Measurements from ENCODE around the gene ZNF804A. TPM values are rescaled to one million over a fixed set of nuclear protein-coding genes. Genes with fewer than 3 reads are reported as not detected.

ZNF804A gene
- total and polyA plus RNA-seq, 8 donors, result 0.03 to 3.7 (median 0.33) TPM; not detected in 2

DNA sequence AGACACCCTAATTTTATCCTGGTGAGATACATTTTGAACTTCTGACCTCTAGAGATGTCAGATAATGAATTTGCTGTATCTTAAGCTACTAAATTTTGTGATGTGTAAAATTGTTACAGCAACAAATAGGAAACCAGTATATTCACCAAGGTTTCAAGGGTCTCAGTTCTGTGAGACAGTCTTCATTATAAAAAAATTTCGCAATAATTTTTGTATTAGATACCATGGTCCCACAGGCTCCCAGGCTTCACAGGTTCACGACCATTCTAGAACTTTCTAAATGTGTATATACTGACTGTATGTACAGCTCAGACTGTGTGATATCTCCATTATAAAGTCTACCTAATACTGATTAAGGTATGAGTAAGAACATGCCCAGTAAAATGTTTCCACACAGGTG, 181.4 kb downstream of the ZNF804A start:
- no peak for DNase-seq
- 75 to 89% (median 84%) methylated on average over 2 of the region's 2 CpGs for WGBS, 5 donors
- H3K27me3 ChIP-seq, result no peaks in the 10 kb centered on the region
- H3K9me3 ChIP-seq, result no peaks in the 10 kb centered on the region
- H3K36me3 ChIP-seq, result no peaks in the 10 kb centered on the region
- intact Hi-C loops (cut with DNase I; ENCODE audit: low total_unique reads), result no loop called here
- no peak overlapping the region for H3K27ac ChIP-seq
- no peak overlapping the region for H3K4me3 ChIP-seq
- no peaks in the 10 kb centered on the region for H3K4me1 ChIP-seq
- no peak for TF ChIP-seq POLR2AphosphoS5 (IDR thresholded peaks at IDR 0.05)
- no peak for TF ChIP-seq EP300 (IDR thresholded peaks at IDR 0.05)
- TF ChIP-seq CTCF (IDR thresholded peaks at IDR 0.05), result no peak
- no peak for TF ChIP-seq POLR2A (IDR thresholded peaks at IDR 0.05)

- no peak overlapping the region for H3K27ac ChIP-seq
- H3K4me3 ChIP-seq, result no peak overlapping the region
- DNase-seq, result no peak
- intact Hi-C loops (cut with DNase I; ENCODE audit: low total_unique reads), result no loop called here
- no peaks in the 10 kb centered on the region for H3K9me3 ChIP-seq
- 42 to 59% (median 48%) methylated on average over 1 of the region's 1 CpG for WGBS, 5 donors
- H3K4me1 ChIP-seq, result no peaks in the 10 kb centered on the region
- no peaks in the 10 kb centered on the region for H3K36me3 ChIP-seq
- no peaks in the 10 kb centered on the region for H3K27me3 ChIP-seq
- TF ChIP-seq CTCF (IDR thresholded peaks at IDR 0.05), result no peak
- no peak for TF ChIP-seq POLR2A (IDR thresholded peaks at IDR 0.05)
- no peak for TF ChIP-seq EP300 (IDR thresholded peaks at IDR 0.05)
- TF ChIP-seq POLR2AphosphoS5 (IDR thresholded peaks at IDR 0.05), result no peak
Observed at GRCh38 chr2:184780384-184780783, 182.1 kb downstream of the ZNF804A start.

DNA sequence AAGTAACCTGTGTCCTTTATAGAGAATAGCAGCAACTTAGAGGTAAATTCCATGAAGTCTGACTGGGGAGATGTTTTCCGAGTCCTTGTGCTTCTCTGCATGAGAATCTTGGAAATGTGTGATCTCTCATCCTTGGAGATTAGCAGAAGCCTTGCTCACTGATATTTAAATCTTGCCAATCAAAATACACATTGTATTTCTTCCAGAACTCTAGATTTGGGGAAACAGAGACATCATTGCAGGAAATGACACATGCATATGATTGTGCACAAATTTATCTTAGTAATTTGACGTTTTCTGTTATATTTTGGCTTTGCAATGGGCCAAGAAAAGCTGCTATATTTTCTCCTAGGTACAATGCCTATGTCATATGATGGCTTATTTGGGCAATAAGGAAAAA, 182.6 kb downstream of the ZNF804A start:
- intact Hi-C loops (cut with DNase I; ENCODE audit: low total_unique reads), result no loop called here
- H3K36me3 ChIP-seq, result no peaks in the 10 kb centered on the region
- WGBS, 5 donors, result 51 to 80% (median 69%) methylated on average over 2 of the region's 2 CpGs

GRCh38 chr2:184783576-184783975, 185.2 kb downstream of the ZNF804A start:
- H3K4me3 ChIP-seq, result no peak overlapping the region
- no peak overlapping the region for H3K27ac ChIP-seq
- no peaks in the 10 kb centered on the region for H3K27me3 ChIP-seq
- no peaks in the 10 kb centered on the region for H3K36me3 ChIP-seq
- TF ChIP-seq POLR2AphosphoS5 (IDR thresholded peaks at IDR 0.05) (no peak), EP300 (IDR thresholded peaks at IDR 0.05) (no peak), POLR2A (IDR thresholded peaks at IDR 0.05) (no peak), CTCF (IDR thresholded peaks at IDR 0.05) (no peak)
- intact Hi-C loops (cut with DNase I; ENCODE audit: low total_unique reads), result no loop called here
- DNase-seq, result no peak
- WGBS, 5 donors, result 53 to 73% (median 57%) methylated on average over 3 of the region's 3 CpGs
- no peaks in the 10 kb centered on the region for H3K9me3 ChIP-seq
- no peaks in the 10 kb centered on the region for H3K4me1 ChIP-seq

More for the DNA sequence above, 182.6 kb downstream of the ZNF804A start:
- Histone ChIP-seq H3K4me1 (no peaks in the 10 kb centered on the region), H3K9me3 (no peaks in the 10 kb centered on the region), H3K4me3 (no peak overlapping the region), H3K27me3 (no peaks in the 10 kb centered on the region), H3K27ac (no peak overlapping the region)
- no peak for DNase-seq
- no peak for TF ChIP-seq POLR2AphosphoS5 (IDR thresholded peaks at IDR 0.05)
- TF ChIP-seq EP300 (IDR thresholded peaks at IDR 0.05), result no peak

DNA sequence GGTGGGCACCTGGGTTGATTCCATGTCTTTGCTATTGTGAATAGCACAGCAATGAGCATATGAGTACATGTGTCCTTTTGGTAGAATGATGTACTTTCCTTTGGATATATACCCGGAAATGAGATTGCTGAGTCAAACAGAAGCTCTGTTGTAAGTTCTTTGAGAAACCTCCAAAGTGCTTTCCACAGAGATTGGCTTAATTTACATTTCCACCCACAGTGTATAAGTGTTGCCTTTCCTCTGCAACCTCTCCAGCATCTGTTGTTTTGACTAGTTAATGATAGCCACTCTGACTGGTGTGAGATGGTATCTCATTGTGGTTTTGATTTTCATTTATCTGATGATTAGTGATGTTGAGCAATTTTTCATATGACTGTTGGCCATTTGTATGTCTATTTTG, 194.8 kb downstream of the ZNF804A start:
- TF ChIP-seq POLR2A (IDR thresholded peaks at IDR 0.05), result no peak
- TF ChIP-seq EP300 (IDR thresholded peaks at IDR 0.05), result no peak
- TF ChIP-seq CTCF (IDR thresholded peaks at IDR 0.05), result no peak
- no peak for TF ChIP-seq POLR2AphosphoS5 (IDR thresholded peaks at IDR 0.05)
- Histone ChIP-seq H3K27ac (no peak overlapping the region), H3K4me1 (no peaks in the 10 kb centered on the region), H3K9me3 (peaks cover 0 to 30% (median 0%) of the 10 kb centered on the region in 4 donors), H3K27me3 (no peaks in the 10 kb centered on the region), H3K36me3 (no peaks in the 10 kb centered on the region), H3K4me3 (no peak overlapping the region)
- DNase-seq, result no peak
- WGBS, 5 donors, result 85 to 98% (median 90%) methylated on average over 1 of the region's 1 CpG
- intact Hi-C loops (cut with DNase I; ENCODE audit: low total_unique reads), result no loop called here
